MM.1S (cell line): ENCODE results near the gene C2CD4B.

Experiments
- DNase-seq: peaks from one replicate; pipeline ENCODE4 v3.0.0-alpha.2; 2015
- H2AFZ ChIP-seq: fragments of 300-600 bp; sonication (generic); 2 replicates; pipeline ENCODE4 v1.6.0; 2016; ENCODE audit warnings: antibody characterized with exemption, low read length
- H3F3A ChIP-seq: fragments of 300-600 bp; sonication (generic); 2 replicates; pipeline ENCODE4 v1.6.1; 2016; ENCODE audit warnings: mild to moderate bottlenecking, antibody characterized with exemption, low read length, moderate library complexity, mixed read lengths; ENCODE audit not compliant: insufficient read depth
- H3K27ac ChIP-seq: fragments of 300-600 bp; sonication (generic); 2 replicates; pipeline ENCODE4 v1.5.1; 2016; ENCODE audit warnings: mild to moderate bottlenecking, low read length
- H3K27me3 ChIP-seq: fragments of 300-600 bp; sonication (generic); replicated peaks from 2 replicates; pipeline ENCODE4 v1.6.0; 2016; ENCODE audit warnings: low read length; ENCODE audit not compliant: insufficient read depth
- H3K36me3 ChIP-seq: fragments of 300-600 bp; sonication (generic); replicated peaks from 2 replicates; pipeline ENCODE4 v1.6.1; 2016; ENCODE audit warnings: mild to moderate bottlenecking, low read length, mixed read lengths; ENCODE audit not compliant: insufficient read depth
- H3K4me1 ChIP-seq: fragments of 300-600 bp; sonication (generic); 2 replicates; pipeline ENCODE4 v1.6.1; 2016; ENCODE audit warnings: low read length, mixed read lengths
- H3K4me2 ChIP-seq: fragments of 300-600 bp; sonication (generic); 2 replicates; pipeline ENCODE4 v1.6.0; 2016; ENCODE audit warnings: low read depth, low read length
- H3K4me3 ChIP-seq: fragments of 300-600 bp; sonication (generic); 2 replicates; pipeline ENCODE4 v1.5.1; 2016; ENCODE audit warnings: low read length, mixed read lengths
- H3K79me2 ChIP-seq: fragments of 300-600 bp; sonication (generic); 2 replicates; pipeline ENCODE4 v1.6.1; 2016; ENCODE audit warnings: mixed run types, low read length, mixed read lengths
- H3K9ac ChIP-seq: fragments of 300-600 bp; sonication (generic); 2 replicates; pipeline ENCODE4 v1.6.1; 2016; ENCODE audit warnings: low read length, mixed read lengths
- H3K9me2 ChIP-seq: fragments of 300-600 bp; sonication (generic); replicated peaks from 2 replicates; pipeline ENCODE4 v1.6.1; 2016; ENCODE audit warnings: mild to moderate bottlenecking, low read length, mixed read lengths; ENCODE audit not compliant: insufficient read depth
- H3K9me3 ChIP-seq: fragments of 300-600 bp; sonication (generic); replicated peaks from 2 replicates; pipeline ENCODE4 v1.6.1; 2016; ENCODE audit warnings: mild to moderate bottlenecking, low read length, mixed read lengths; ENCODE audit not compliant: insufficient read depth
- H4K20me1 ChIP-seq: fragments of 300-600 bp; sonication (generic); 2 replicates; pipeline ENCODE4 v1.6.1; 2016; ENCODE audit warnings: mild to moderate bottlenecking, low read length, moderate library complexity, mixed read lengths; ENCODE audit not compliant: insufficient read depth
- EZH2 ChIP-seq: fragments of 300-600 bp; sonication (generic); optimal IDR thresholded peaks from 2 replicates; pipeline ENCODE3; 2017; ENCODE audit warnings: low read depth, mild to moderate bottlenecking, antibody characterized with exemption, low read length, mixed read lengths
- EZH2phosphoT487 ChIP-seq: fragments of 300-600 bp; sonication (generic); IDR thresholded peaks from 2 replicates; pipeline ENCODE4 v1.6.1; 2018; ENCODE audit warnings: antibody characterized with exemption, low read length
- TF ChIP-seq, protein P1 (sequence below): fragments of 300-600 bp; sonication (generic); IDR thresholded peaks from 2 replicates; pipeline ENCODE4 v1.5.1; 2016; ENCODE audit warnings: antibody characterized with exemption, low read length, mixed read lengths

The C2CD4B gene

DNA sequence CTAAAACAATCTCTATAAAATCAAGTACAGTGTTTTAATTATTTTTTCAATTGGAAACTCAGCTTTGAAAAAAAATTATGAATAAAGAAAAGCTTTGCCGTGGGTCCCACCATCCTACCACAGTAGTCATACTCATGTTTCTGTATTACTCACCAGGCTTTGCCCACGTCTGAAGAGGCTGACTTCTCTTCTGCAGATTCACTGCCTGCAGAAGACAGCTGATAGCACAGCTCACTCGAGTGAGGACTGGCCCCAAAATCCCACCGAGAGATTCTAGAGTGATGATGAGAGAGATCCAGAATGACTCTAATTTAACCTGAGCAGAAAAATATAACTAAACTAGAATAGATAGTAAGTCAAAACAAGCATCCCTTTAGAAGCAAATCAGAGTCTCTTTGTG lies 11.9 kb downstream of the C2CD4B start:
- Histone ChIP-seq H3K27me3 (no peaks in the 10 kb centered on the region), H3F3A (no peaks in the 10 kb centered on the region), H3K9me3 (no peaks in the 10 kb centered on the region; the same call in 1 of the 2 replicates), H3K4me1 (no peaks in the 10 kb centered on the region), H4K20me1 (no peaks in the 10 kb centered on the region), H3K36me3 (no peaks in the 10 kb centered on the region), H3K4me2 (no peak overlapping the region), H3K9me2 (no peaks in the 10 kb centered on the region), H3K4me3 (no peak overlapping the region), H3K9ac (no peak overlapping the region), H2AFZ (no peak overlapping the region), H3K27ac (no peak overlapping the region), H3K79me2 (no peaks in the 10 kb centered on the region)
- no peak for TF ChIP-seq EZH2
- no peak for DNase-seq

DNA sequence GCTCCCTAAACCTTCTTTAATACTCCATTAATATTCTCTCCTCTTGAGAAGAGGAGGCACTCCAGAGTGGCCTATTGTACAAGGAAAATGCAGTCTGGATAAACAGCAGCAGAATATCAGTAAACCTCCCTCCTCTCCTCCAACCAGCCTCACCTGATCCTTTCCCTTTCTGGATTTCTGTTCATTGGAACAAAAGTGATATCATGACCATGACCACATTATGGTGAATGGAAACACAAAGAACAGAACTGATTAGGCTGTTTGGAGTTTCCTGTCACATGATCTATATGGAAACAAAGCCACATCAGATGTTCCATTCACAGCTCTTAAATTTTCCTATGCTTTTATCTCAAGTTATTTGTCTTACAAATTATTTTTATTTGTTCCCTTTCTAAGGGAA lies 14.6 kb downstream of the C2CD4B start:
- Histone ChIP-seq H3K9me3 (no peaks in the 10 kb centered on the region), H4K20me1 (no peaks in the 10 kb centered on the region), H3K27me3 (no peaks in the 10 kb centered on the region), H3F3A (no peaks in the 10 kb centered on the region), H3K4me3 (no peak overlapping the region), H3K9ac (no peak overlapping the region), H3K36me3 (no peaks in the 10 kb centered on the region), H3K79me2 (no peaks in the 10 kb centered on the region), H3K27ac (no peak overlapping the region), H2AFZ (no peak overlapping the region), H3K9me2 (no peaks in the 10 kb centered on the region), H3K4me2 (no peak overlapping the region), H3K4me1 (peaks cover 6% of the 10 kb centered on the region; the same call in 1 of the 2 replicates)
- DNase-seq: no peak
- TF ChIP-seq EZH2phosphoT487: no peak
- no peak for TF ChIP-seq EZH2
- TF ChIP-seq, protein P1, sequence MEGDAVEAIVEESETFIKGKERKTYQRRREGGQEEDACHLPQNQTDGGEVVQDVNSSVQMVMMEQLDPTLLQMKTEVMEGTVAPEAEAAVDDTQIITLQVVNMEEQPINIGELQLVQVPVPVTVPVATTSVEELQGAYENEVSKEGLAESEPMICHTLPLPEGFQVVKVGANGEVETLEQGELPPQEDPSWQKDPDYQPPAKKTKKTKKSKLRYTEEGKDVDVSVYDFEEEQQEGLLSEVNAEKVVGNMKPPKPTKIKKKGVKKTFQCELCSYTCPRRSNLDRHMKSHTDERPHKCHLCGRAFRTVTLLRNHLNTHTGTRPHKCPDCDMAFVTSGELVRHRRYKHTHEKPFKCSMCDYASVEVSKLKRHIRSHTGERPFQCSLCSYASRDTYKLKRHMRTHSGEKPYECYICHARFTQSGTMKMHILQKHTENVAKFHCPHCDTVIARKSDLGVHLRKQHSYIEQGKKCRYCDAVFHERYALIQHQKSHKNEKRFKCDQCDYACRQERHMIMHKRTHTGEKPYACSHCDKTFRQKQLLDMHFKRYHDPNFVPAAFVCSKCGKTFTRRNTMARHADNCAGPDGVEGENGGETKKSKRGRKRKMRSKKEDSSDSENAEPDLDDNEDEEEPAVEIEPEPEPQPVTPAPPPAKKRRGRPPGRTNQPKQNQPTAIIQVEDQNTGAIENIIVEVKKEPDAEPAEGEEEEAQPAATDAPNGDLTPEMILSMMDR: no peak

DNA sequence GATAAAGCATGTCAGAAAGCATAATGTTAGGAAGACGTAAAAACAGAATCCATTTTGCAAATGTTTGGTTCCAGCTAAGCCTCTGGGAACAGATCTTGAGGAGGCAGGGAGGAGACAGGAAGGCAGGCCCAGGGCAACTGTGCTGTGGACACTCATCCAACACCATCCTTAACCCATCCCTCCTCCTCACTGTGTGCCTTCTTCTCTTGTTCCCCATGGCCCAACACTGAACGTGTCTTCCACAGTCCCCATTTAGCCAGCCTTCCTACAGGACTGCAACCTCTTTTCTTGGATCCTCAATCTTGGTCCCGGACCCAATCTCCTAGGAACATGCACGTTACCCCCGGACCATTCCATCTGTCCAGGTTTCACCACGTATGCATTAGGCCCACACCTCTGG lies 15.4 kb downstream of the C2CD4B start:
- Histone ChIP-seq H3K27me3 (no peaks in the 10 kb centered on the region), H2AFZ (no peak overlapping the region), H3K36me3 (no peaks in the 10 kb centered on the region), H3K9me2 (no peaks in the 10 kb centered on the region), H3K4me2 (no peak overlapping the region), H3K27ac (no peak overlapping the region), H3F3A (no peaks in the 10 kb centered on the region), H3K4me3 (no peak overlapping the region), H3K9ac (no peak overlapping the region), H3K9me3 (no peaks in the 10 kb centered on the region), H3K79me2 (no peaks in the 10 kb centered on the region), H3K4me1 (peaks cover 6% of the 10 kb centered on the region; the same call in 1 of the 2 replicates), H4K20me1 (no peaks in the 10 kb centered on the region)
- TF ChIP-seq EZH2 (no peak), EZH2phosphoT487 (no peak)
- TF ChIP-seq, protein P1: no peak
- no peak for DNase-seq

DNA sequence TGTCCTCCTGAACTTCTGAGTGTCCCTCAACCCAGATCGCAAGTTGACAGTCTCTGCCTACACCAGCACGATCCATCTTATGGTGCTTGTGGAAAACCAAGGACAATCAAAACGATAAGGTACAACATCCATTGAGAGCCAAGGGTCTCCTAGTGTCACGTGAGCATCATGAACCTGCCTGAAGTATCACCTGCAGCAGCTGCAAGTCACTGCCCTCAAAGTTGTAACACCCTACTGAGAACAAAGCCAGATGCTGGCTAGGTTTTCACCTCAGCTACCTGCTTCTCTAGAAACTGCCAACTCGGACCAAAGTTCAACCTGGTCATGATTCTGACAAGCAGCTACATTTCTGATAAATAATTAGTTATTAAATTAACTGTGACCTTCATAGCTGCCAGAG lies 17.5 kb downstream of the C2CD4B start:
- Histone ChIP-seq H3K27me3 (no peaks in the 10 kb centered on the region), H3K9ac (no peak overlapping the region), H3K79me2 (no peaks in the 10 kb centered on the region), H2AFZ (no peak overlapping the region), H3K36me3 (no peaks in the 10 kb centered on the region), H3F3A (no peaks in the 10 kb centered on the region), H3K9me2 (no peaks in the 10 kb centered on the region), H3K4me2 (no peak overlapping the region), H3K4me1 (peaks cover 6% of the 10 kb centered on the region; the same call in 1 of the 2 replicates), H3K4me3 (no peak overlapping the region), H3K27ac (0 out of 2 replicates have a peak overlapping the region, but pooled peaks have one; percentile 9), H3K9me3 (no peaks in the 10 kb centered on the region), H4K20me1 (no peaks in the 10 kb centered on the region)
- TF ChIP-seq EZH2: no peak
- no peak for TF ChIP-seq EZH2phosphoT487
- TF ChIP-seq, protein P1: no peak
- peak; percentile 69 for DNase-seq
